ENCODE measurements around the gene PATE4.

PATE4 gene, protein sequence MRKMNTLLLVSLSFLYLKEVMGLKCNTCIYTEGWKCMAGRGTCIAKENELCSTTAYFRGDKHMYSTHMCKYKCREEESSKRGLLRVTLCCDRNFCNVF

GRCh38 chr11:125833016-125833415 lies at the start of gene PATE4:
Gene PATE4, plus strand, starts transcription at chr11:125833316. Its CDS starts 44 bp downstream, at chr11:125833360.
- H3K27ac ChIP-seq = no peak within 1 kb of the TSS
- DNase-seq (ENCODE audit: low spot score) = no peak
- TF ChIP-seq CTCF (IDR thresholded peaks at IDR 0.05) = no peak
- no peak within 1 kb of the TSS for H3K4me3 ChIP-seq

GRCh38 chr11:125784678-125785077 lies 48.4 kb upstream of the PATE4 start:
- no peak for DNase-seq (ENCODE audit: low spot score)
- no peak for TF ChIP-seq CTCF (IDR thresholded peaks at IDR 0.05)
- no peak overlapping the region for H3K27ac ChIP-seq
- no peak overlapping the region for H3K4me3 ChIP-seq

- DNase-seq (ENCODE audit: low spot score) = no peak
- Histone ChIP-seq H3K4me3 (no peak within 1 kb of the TSS), H3K27ac (no peak within 1 kb of the TSS)
- TF ChIP-seq CTCF (IDR thresholded peaks at IDR 0.05) = no peak
These were observed 45.3 kb upstream of the PATE4 start, which contains the start of gene PATE3 for GRCh38 chr11:125787827-125788226. Gene PATE3, plus strand, starts transcription at chr11:125788127. Its CDS starts 25 bp downstream, at chr11:125788152.

- DNase-seq (ENCODE audit: low spot score) = no peak
- no peak overlapping the region for H3K4me3 ChIP-seq
- H3K27ac ChIP-seq = no peak overlapping the region
- TF ChIP-seq CTCF (IDR thresholded peaks at IDR 0.05) = no peak
These were observed 42.3 kb upstream of the PATE4 start for GRCh38 chr11:125790825-125791224.

GRCh38 chr11:125797641-125798040 lies 35.5 kb upstream of the PATE4 start:
- no peak for DNase-seq (ENCODE audit: low spot score)
- no peak for TF ChIP-seq CTCF (IDR thresholded peaks at IDR 0.05)
- Histone ChIP-seq H3K4me3 (no peak overlapping the region), H3K27ac (no peak overlapping the region)

DNA sequence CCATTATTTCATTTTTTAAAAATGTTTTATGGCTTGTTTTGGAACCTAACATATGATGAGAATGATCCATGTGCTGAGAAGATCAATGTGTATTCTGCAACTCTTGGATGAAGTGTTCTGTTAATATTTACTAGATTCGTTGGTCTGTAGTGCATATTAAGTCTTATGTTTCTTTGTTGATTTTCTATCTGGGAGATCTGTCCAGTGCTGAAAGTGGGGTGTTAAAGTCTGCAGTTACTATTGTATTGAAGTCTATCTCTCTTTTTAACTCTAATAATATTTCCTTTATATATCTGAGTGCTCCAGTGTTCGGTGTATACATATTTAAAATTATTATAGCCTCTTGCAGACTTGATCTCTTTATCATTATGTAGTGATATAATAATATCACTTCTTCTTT lies 33.3 kb upstream of the PATE4 start:
- no peak overlapping the region for H3K4me3 ChIP-seq
- no peak for DNase-seq (ENCODE audit: low spot score)
- no peak for TF ChIP-seq CTCF (IDR thresholded peaks at IDR 0.05)
- H3K27ac ChIP-seq = no peak overlapping the region

DNA sequence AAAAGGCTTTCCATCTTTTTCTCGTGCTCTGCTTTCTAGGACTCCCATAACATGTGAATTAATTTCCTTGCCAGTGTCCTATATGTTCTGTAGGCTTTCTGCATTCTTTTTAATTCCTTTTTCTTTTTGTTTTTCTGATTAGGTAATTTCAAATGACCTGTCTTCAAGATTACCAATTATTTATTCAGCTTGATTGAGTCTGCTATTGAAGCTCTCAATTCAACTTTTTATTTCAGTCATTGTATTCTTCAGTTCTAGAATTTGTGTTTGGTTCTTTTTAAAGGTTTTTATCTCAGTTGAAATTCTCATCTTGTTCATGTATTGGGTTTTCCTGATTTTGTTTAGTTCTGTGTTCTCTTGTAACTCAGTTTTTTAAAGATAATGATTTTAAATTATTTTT lies 30.7 kb upstream of the PATE4 start:
- Histone ChIP-seq H3K4me3 (no peak overlapping the region), H3K27ac (no peak overlapping the region)
- TF ChIP-seq CTCF (IDR thresholded peaks at IDR 0.05) = no peak
- no peak for DNase-seq (ENCODE audit: low spot score)
